GM19043 (cell line): ENCODE results near the gene MCM3.

Experiments used
- ATAC-seq: cut with Tn5 transposase; IDR thresholded peaks from one replicate; pipeline ENCODE4 v1.9.1; 2021; ENCODE audit warnings: low read depth; ENCODE audit not compliant: unreplicated experiment

The MCM3 gene

GRCh38 chr6:52284460-52285176 is at the start of gene MCM3:
MCM3 (minus strand) TSS chr6:52284742; CDS start chr6:52284674, 68 bp downstream.
- peak; percentile 95 for ATAC-seq

GRCh38 chr6:52333840-52334200 is 49.3 kb upstream of the MCM3 start:
- no peak for ATAC-seq

GRCh38 chr6:52331793-52332457 is 47.4 kb upstream of the MCM3 start:
- ATAC-seq, result no peak

GRCh38 chr6:52330470-52330869 is 45.9 kb upstream of the MCM3 start:
- no peak for ATAC-seq

- ATAC-seq, result no peak
Observed at GRCh38 chr6:52328729-52329128, 44.2 kb upstream of the MCM3 start.

GRCh38 chr6:52328303-52328662 is 43.7 kb upstream of the MCM3 start:
- ATAC-seq, result no peak

GRCh38 chr6:52326540-52327364 is 42.2 kb upstream of the MCM3 start:
- ATAC-seq, result no peak

- ATAC-seq, result no peak
Observed at GRCh38 chr6:52325695-52326471, 41.3 kb upstream of the MCM3 start.

GRCh38 chr6:52324189-52324588 is 39.6 kb upstream of the MCM3 start:
- no peak for ATAC-seq

GRCh38 chr6:52317841-52318581 is 33.5 kb upstream of the MCM3 start:
- peak; percentile 100 for ATAC-seq

GRCh38 chr6:52317211-52317610 is 32.7 kb upstream of the MCM3 start:
- no peak for ATAC-seq

GRCh38 chr6:52314752-52315151 is 30.2 kb upstream of the MCM3 start:
- ATAC-seq, result no peak

- no peak for ATAC-seq
Observed at GRCh38 chr6:52312461-52312860, 27.9 kb upstream of the MCM3 start.

- no peak for ATAC-seq
Observed at GRCh38 chr6:52310932-52311331, 26.4 kb upstream of the MCM3 start.

GRCh38 chr6:52307900-52308372 is 23.4 kb upstream of the MCM3 start:
- ATAC-seq, result no peak

GRCh38 chr6:52306972-52307870 is 22.7 kb upstream of the MCM3 start:
- no peak for ATAC-seq

- peak; percentile 68 for ATAC-seq
Observed at GRCh38 chr6:52305948-52306767, 21.6 kb upstream of the MCM3 start.

GRCh38 chr6:52305411-52305810 is 20.9 kb upstream of the MCM3 start:
- ATAC-seq, result no peak
